Upper lobe of left lung (tissue), 4 donors: ENCODE measurements around the gene SLC20A1.

ENCODE experiments used
- CTCF ChIP-seq, 6 experiments: fragments of 450-650 bp in 4 of 6; fragments of 200-600 bp in 2 of 6; sonication (generic) in 2 of 6; IDR thresholded peaks; one replicate each; pipeline ENCODE4 v1.5.1; 2016 to 2019; ENCODE audit warnings: antibody characterized with exemption in 6 of 6
- EP300 ChIP-seq, 4 donors: sonication (generic); formaldehyde crosslinking; IDR thresholded peaks; one replicate each; pipeline ENCODE4 v1.5.1; 2017; ENCODE audit warnings: antibody characterized with exemption in 4 of 4, control low read depth in 2 of 4
- POLR2A ChIP-seq, 4 donors: fragments of 450-650 bp; IDR thresholded peaks; one replicate each; pipeline ENCODE4 v1.5.1; 2016 to 2017; ENCODE audit warnings: antibody characterized with exemption in 4 of 4, mild to moderate bottlenecking in 2 of 4
- POLR2AphosphoS5 ChIP-seq, 2 donors: sonication (generic); formaldehyde crosslinking; IDR thresholded peaks; one replicate each; pipeline ENCODE4 v1.5.1; 2017; ENCODE audit warnings: antibody characterized with exemption in 2 of 2

- TF ChIP-seq CTCF (IDR thresholded peaks at IDR 0.05) (no peak), POLR2A (IDR thresholded peaks at IDR 0.05) (no peak), POLR2AphosphoS5 (IDR thresholded peaks at IDR 0.05) (no peak), EP300 (IDR thresholded peaks at IDR 0.05) (no peak)
Observed at GRCh38 chr2:112603731-112604130, 42.0 kb upstream of the SLC20A1 start.
